ENCODE results near the gene TOX3. TPM values are rescaled to one million over a fixed set of nuclear protein-coding genes. Genes with fewer than 3 reads are reported as not detected.
A peak's percentile ranks its signal among the peaks of the same experiment; 100 is the strongest.

TOX3 gene
- total and polyA plus RNA-seq, 2 experiments from 2014 or later: 9.8 to 15.6 TPM

DNA sequence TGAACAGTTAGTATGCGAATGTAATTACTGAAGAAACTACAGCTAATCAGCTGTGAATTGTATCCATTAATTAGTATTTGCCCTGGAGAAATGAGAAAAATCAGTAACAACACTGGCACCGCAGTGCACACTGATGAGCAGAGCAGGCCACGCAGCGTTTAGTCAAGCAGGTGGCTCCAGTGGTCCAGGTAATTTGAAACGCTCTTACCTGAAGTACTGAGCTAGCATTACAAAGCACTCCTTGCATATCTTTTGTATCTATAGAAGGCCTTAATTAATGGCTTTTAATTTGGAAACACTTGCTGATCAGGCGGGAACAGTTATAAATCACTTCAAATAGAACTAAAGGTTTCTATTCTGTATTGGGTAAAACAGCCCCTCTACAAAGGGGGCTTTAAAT, 76.4 kb downstream of the TOX3 start (continued):
- TF ChIP-seq, protein P1, sequence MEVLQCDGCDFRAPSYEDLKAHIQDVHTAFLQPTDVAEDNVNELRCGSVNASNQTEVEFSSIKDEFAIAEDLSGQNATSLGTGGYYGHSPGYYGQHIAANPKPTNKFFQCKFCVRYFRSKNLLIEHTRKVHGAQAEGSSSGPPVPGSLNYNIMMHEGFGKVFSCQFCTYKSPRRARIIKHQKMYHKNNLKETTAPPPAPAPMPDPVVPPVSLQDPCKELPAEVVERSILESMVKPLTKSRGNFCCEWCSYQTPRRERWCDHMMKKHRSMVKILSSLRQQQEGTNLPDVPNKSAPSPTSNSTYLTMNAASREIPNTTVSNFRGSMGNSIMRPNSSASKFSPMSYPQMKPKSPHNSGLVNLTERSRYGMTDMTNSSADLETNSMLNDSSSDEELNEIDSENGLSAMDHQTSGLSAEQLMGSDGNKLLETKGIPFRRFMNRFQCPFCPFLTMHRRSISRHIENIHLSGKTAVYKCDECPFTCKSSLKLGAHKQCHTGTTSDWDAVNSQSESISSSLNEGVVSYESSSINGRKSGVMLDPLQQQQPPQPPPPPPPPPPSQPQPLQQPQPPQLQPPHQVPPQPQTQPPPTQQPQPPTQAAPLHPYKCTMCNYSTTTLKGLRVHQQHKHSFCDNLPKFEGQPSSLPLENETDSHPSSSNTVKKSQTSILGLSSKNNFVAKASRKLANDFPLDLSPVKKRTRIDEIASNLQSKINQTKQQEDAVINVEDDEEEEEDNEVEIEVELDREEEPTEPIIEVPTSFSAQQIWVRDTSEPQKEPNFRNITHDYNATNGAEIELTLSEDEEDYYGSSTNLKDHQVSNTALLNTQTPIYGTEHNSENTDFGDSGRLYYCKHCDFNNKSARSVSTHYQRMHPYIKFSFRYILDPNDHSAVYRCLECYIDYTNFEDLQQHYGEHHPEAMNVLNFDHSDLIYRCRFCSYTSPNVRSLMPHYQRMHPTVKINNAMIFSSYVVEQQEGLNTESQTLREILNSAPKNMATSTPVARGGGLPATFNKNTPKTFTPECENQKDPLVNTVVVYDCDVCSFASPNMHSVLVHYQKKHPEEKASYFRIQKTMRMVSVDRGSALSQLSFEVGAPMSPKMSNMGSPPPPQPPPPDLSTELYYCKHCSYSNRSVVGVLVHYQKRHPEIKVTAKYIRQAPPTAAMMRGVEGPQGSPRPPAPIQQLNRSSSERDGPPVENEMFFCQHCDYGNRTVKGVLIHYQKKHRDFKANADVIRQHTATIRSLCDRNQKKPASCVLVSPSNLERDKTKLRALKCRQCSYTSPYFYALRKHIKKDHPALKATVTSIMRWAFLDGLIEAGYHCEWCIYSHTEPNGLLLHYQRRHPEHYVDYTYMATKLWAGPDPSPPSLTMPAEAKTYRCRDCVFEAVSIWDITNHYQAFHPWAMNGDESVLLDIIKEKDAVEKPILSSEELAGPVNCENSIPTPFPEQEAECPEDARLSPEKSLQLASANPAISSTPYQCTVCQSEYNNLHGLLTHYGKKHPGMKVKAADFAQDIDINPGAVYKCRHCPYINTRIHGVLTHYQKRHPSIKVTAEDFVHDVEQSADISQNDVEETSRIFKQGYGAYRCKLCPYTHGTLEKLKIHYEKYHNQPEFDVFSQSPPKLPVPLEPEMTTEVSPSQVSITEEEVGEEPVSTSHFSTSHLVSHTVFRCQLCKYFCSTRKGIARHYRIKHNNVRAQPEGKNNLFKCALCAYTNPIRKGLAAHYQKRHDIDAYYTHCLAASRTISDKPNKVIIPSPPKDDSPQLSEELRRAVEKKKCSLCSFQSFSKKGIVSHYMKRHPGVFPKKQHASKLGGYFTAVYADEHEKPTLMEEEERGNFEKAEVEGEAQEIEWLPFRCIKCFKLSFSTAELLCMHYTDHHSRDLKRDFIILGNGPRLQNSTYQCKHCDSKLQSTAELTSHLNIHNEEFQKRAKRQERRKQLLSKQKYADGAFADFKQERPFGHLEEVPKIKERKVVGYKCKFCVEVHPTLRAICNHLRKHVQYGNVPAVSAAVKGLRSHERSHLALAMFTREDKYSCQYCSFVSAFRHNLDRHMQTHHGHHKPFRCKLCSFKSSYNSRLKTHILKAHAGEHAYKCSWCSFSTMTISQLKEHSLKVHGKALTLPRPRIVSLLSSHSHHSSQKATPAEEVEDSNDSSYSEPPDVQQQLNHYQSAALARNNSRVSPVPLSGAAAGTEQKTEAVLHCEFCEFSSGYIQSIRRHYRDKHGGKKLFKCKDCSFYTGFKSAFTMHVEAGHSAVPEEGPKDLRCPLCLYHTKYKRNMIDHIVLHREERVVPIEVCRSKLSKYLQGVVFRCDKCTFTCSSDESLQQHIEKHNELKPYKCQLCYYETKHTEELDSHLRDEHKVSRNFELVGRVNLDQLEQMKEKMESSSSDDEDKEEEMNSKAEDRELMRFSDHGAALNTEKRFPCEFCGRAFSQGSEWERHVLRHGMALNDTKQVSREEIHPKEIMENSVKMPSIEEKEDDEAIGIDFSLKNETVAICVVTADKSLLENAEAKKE (CRISPR knock-in tag; IDR thresholded peaks at IDR 0.05): no peak
- TF ChIP-seq, protein P2, sequence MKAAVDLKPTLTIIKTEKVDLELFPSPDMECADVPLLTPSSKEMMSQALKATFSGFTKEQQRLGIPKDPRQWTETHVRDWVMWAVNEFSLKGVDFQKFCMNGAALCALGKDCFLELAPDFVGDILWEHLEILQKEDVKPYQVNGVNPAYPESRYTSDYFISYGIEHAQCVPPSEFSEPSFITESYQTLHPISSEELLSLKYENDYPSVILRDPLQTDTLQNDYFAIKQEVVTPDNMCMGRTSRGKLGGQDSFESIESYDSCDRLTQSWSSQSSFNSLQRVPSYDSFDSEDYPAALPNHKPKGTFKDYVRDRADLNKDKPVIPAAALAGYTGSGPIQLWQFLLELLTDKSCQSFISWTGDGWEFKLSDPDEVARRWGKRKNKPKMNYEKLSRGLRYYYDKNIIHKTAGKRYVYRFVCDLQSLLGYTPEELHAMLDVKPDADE (IDR thresholded peaks at IDR 0.05): no peak

DNA sequence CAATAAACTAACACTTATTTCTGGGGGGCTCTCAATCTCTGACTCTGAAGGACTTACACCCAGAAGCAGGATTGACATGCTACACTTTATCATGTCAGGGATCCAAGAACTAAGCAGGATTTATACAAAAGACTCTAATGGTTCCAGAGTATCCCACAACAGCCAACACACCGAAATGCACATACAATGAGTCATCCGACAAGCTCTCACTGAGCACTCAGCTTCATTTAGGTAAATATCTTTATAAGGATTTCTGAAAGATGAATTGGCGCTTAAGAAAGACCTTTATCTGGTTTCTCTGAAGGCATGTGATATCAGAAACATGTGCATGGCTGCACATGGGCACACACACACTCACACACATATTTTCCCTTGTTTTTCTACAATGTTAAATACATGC, 77.2 kb downstream of the TOX3 start:
- Mint-ChIP-seq H3K36me3 (ENCODE audit: low read depth) (peaks cover 16% of the 10 kb centered on the region), H3K4me3 (no peak overlapping the region), H3K27ac (no peak overlapping the region), H3K9me3 (peaks cover 5% of the 10 kb centered on the region; the same call in 1 of the 3 replicates), H3K27me3 (ENCODE audit: insufficient read depth, low read depth, poor library complexity) (no peaks in the 10 kb centered on the region), H3K4me1 (peaks cover 49% of the 10 kb centered on the region)
- no peak overlapping the region for H3K4me3 ChIP-seq
- H3K27me3 ChIP-seq (ENCODE audit: insufficient read depth): no peaks in the 10 kb centered on the region
- H3K4me1 ChIP-seq (ENCODE audit: insufficient read depth): peaks cover 58% of the 10 kb centered on the region
- no peak overlapping the region for H3K27ac ChIP-seq (ENCODE audit: low read depth)
- H3K9me2 ChIP-seq (ENCODE audit: insufficient read depth): peaks cover 5% of the 10 kb centered on the region
- peak overlapping the region; percentile 21; the same call in 1 of the 2 replicates for H3K4me2 ChIP-seq
- H2AFZ ChIP-seq: no peak overlapping the region
- peaks cover 19% of the 10 kb centered on the region; the same call in 1 of the 2 replicates for H3K79me2 ChIP-seq (replicated peaks; ENCODE audit: insufficient read depth)
- peak; percentile 54 for DNase-seq (ENCODE audit: low spot score)
- ATAC-seq: peak; percentile 50; the same call in 2 of the 3 replicates
- H3K36me3 ChIP-seq (ENCODE audit: insufficient read depth): no peaks in the 10 kb centered on the region
- no peaks in the 10 kb centered on the region for H3F3A ChIP-seq (replicated peaks; ENCODE audit: low read depth)
- no peaks in the 10 kb centered on the region for H4K20me1 ChIP-seq (replicated peaks; ENCODE audit: insufficient read depth)
- TF ChIP-seq CREB1 (CRISPR knock-in tag; IDR thresholded peaks at IDR 0.05; ENCODE audit: low read depth) (no peak), STAT1 (IDR thresholded peaks at IDR 0.05; ENCODE audit: unreplicated experiment) (no peak), POLR2AphosphoS5 (IDR thresholded peaks at IDR 0.05; ENCODE audit: low read depth) (no peak)
- TF ChIP-seq, protein P3, sequence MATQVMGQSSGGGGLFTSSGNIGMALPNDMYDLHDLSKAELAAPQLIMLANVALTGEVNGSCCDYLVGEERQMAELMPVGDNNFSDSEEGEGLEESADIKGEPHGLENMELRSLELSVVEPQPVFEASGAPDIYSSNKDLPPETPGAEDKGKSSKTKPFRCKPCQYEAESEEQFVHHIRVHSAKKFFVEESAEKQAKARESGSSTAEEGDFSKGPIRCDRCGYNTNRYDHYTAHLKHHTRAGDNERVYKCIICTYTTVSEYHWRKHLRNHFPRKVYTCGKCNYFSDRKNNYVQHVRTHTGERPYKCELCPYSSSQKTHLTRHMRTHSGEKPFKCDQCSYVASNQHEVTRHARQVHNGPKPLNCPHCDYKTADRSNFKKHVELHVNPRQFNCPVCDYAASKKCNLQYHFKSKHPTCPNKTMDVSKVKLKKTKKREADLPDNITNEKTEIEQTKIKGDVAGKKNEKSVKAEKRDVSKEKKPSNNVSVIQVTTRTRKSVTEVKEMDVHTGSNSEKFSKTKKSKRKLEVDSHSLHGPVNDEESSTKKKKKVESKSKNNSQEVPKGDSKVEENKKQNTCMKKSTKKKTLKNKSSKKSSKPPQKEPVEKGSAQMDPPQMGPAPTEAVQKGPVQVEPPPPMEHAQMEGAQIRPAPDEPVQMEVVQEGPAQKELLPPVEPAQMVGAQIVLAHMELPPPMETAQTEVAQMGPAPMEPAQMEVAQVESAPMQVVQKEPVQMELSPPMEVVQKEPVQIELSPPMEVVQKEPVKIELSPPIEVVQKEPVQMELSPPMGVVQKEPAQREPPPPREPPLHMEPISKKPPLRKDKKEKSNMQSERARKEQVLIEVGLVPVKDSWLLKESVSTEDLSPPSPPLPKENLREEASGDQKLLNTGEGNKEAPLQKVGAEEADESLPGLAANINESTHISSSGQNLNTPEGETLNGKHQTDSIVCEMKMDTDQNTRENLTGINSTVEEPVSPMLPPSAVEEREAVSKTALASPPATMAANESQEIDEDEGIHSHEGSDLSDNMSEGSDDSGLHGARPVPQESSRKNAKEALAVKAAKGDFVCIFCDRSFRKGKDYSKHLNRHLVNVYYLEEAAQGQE (IDR thresholded peaks at IDR 0.05; ENCODE audit: unreplicated experiment): no peak
- TF ChIP-seq, protein P2 (IDR thresholded peaks at IDR 0.05): no peak
